ENCODE measurements around the gene REEP1. TPM values are rescaled to one million over a fixed set of nuclear protein-coding genes. Genes with fewer than 3 reads are reported as not detected.

The REEP1 gene
- total and polyA plus RNA-seq, 2 of the 8 experiments (the other 6 are each of a cell fraction or from before 2014, with no cell fraction given), result 0.74 to 1.5 TPM

GRCh38 chr2:86344404-86344803 is 7.0 kb upstream of the REEP1 start:
- TF ChIP-seq SRF (IDR thresholded peaks at IDR 0.05; ENCODE audit: low read depth, low read length) (no peak), POU5F1 (IDR thresholded peaks at IDR 0.05; ENCODE audit: low read depth, low read length) (no peak), YY1 (IDR thresholded peaks at IDR 0.05; ENCODE audit: low read depth, low read length) (no peak), SP4 (IDR thresholded peaks at IDR 0.05; ENCODE audit: low read length) (no peak), JUN (IDR thresholded peaks at IDR 0.05; ENCODE audit: low read depth, low read length) (no peak), TBP (IDR thresholded peaks at IDR 0.05; ENCODE audit: low read depth, low read length) (no peak), E2F6 (IDR thresholded peaks at IDR 0.05) (no peak), ATF2 (IDR thresholded peaks at IDR 0.05; ENCODE audit: low read length) (no peak), BRCA1 (IDR thresholded peaks at IDR 0.05; ENCODE audit: low read depth, low read length) (no peak), MAX (IDR thresholded peaks at IDR 0.05) (no peak)
- CTCF ChIA-PET (ENCODE audit: partially characterized antibody), result interaction anchor here (0.9 to 1.3 kb wide), 2 partner anchors 11 to 230 kb away, joined by 3 to 4 read pairs; no protein-coding TSS in a partner anchor

More at GRCh38 chr2:86344404-86344803, 7.0 kb upstream of the REEP1 start:
- H3K4me2 ChIP-seq (ENCODE audit: insufficient read depth in 1 of 2, low read depth in 2 of 2, low read length in 2 of 2), result no peak overlapping the region
- H3K27me3 ChIP-seq (replicated peaks in 1 of 4; ENCODE audit: control insufficient read depth in 3 of 4, extremely low read depth in 1 of 4, insufficient read depth in 3 of 4, low read length in 3 of 4), result peaks cover 3 to 15% (median 10%) of the 10 kb centered on the region in 4 experiments; a peak in 6 of 7 replicates
- DNase-seq (ENCODE audit: low read depth in 1 of 2, low spot score in 2 of 2) (no peak), FAIRE-seq (no peak)
- WGBS, 2 experiments (ENCODE audit: extremely low coverage in 1 of 2, insufficient coverage in 1 of 2, insufficient read length in 1 of 2, insufficient replicate concordance in 2 of 2, low coverage in 1 of 2, low lambda C conversion rate in 2 of 2, missing lambda C conversion rate in 1 of 2), result 73% methylated on average over 2 of the region's 2 CpGs; no CpG with 5 or more reads in 1 of the 2 experiments
- H3K36me3 ChIP-seq (ENCODE audit: control insufficient read depth in 2 of 4, insufficient read depth in 4 of 4, low read length in 3 of 4), result no peaks in the 10 kb centered on the region
- H2AK5ac ChIP-seq (ENCODE audit: low read depth, low read length), result no peak overlapping the region
- no peak overlapping the region for H2BK120ac ChIP-seq (replicated peaks; ENCODE audit: low read depth, low read length)
- no peak overlapping the region for H2AFZ ChIP-seq (ENCODE audit: low read length)
- no peak overlapping the region for H3K4ac ChIP-seq (replicated peaks; ENCODE audit: insufficient read length, low read depth, low read length)
- H3K56ac ChIP-seq (replicated peaks; ENCODE audit: insufficient read length, low read depth, low read length), result no peak overlapping the region
- H3K9ac ChIP-seq (replicated peaks in 1 of 4; ENCODE audit: extremely low read depth in 1 of 4, low read depth in 3 of 4, low read length in 3 of 4), result no peak overlapping the region
- H3K23me2 ChIP-seq (ENCODE audit: low read depth, low read length), result no peaks in the 10 kb centered on the region; the same call in 1 of the 2 replicates
- no peak overlapping the region for H4K5ac ChIP-seq (ENCODE audit: insufficient read length, low read depth, low read length)
- H2BK12ac ChIP-seq (ENCODE audit: low read depth, low read length), result no peak overlapping the region
- H3K14ac ChIP-seq (ENCODE audit: insufficient read length), result no peak overlapping the region
- no peak overlapping the region for H3K27ac ChIP-seq (ENCODE audit: low read depth, low read length)
- H2BK15ac ChIP-seq (ENCODE audit: low read length), result no peak overlapping the region
- H4K20me1 ChIP-seq (replicated peaks in 1 of 2; ENCODE audit: control insufficient read depth in 1 of 2, insufficient read depth in 2 of 2, low read length in 2 of 2), result no peaks in the 10 kb centered on the region
- H3K18ac ChIP-seq (ENCODE audit: extremely low read depth, low read length), result no peak overlapping the region
- H2BK20ac ChIP-seq (ENCODE audit: low read length), result no peak overlapping the region
- POLR2A ChIA-PET (ENCODE audit: partially characterized antibody), result no interaction called here
- H2BK5ac ChIP-seq (ENCODE audit: low read depth, low read length), result no peak overlapping the region
- H4K91ac ChIP-seq (replicated peaks; ENCODE audit: insufficient read length, low read length), result no peak overlapping the region
- H3K79me2 ChIP-seq (ENCODE audit: control insufficient read depth in 1 of 2, insufficient read depth in 2 of 2, low read length in 2 of 2), result no peaks in the 10 kb centered on the region
- no peak overlapping the region for H3K23ac ChIP-seq (ENCODE audit: insufficient read length)
- no peak overlapping the region for H4K8ac ChIP-seq (ENCODE audit: extremely low read depth, insufficient read depth, low read length)
- H3K4me1 ChIP-seq (replicated peaks in 1 of 4; ENCODE audit: control insufficient read depth in 3 of 4, insufficient read depth in 4 of 4, low read length in 3 of 4), result no peaks in the 10 kb centered on the region
- H3K4me3 ChIP-seq (ENCODE audit: extremely low read depth in 1 of 4, insufficient read depth in 2 of 4, low read depth in 3 of 4, low read length in 4 of 4), result no peak overlapping the region
- H3K79me1 ChIP-seq (ENCODE audit: low read depth, low read length), result no peaks in the 10 kb centered on the region
- H3K9me3 ChIP-seq (ENCODE audit: insufficient read depth in 2 of 2, low read depth in 1 of 2, low read length in 1 of 2), result no peaks in the 10 kb centered on the region

Data from H1 (cell line).